ENCODE measurements around the gene DNASE1L2.

- TF ChIP-seq CTCF (IDR thresholded peaks at IDR 0.05), result peak in 1 of 3 experiments; percentile 7
- TF ChIP-seq POLR2A (IDR thresholded peaks at IDR 0.05), result no peak
Measured at GRCh38 chr16:2205104-2205966, 30.9 kb upstream of the DNASE1L2 start, which contains the start of gene MLST8.

Data from testis (tissue), 2 donors.